Mesenchymal stem cell (in vitro differentiated cells and primary cell): ENCODE data around the gene FKRP.
A peak's percentile ranks its signal among the peaks of the same experiment; 100 is the strongest.
"Not testable (repeated sequence)": the region's sequence is repeated elsewhere in the genome, so short reads cannot be mapped to it uniquely, and the experiment has no call there.

Source experiments
- DNase-seq: peaks from one replicate; pipeline ENCODE4 v3.0.0-alpha.2; 2013
- H2AFZ ChIP-seq: one replicate; pipeline ENCODE4 v1.6.1; 2013; ENCODE audit warnings: low read depth, mild to moderate bottlenecking, control low read depth, inconsistent platforms, low read length, moderate library complexity
- H2AK5ac ChIP-seq: 2 replicates; pipeline ENCODE4 v1.6.1; 2013; ENCODE audit warnings: low read length, moderate library complexity, mild to moderate bottlenecking, inconsistent platforms; ENCODE audit not compliant: severe bottlenecking
- H2BK120ac ChIP-seq: one replicate; pipeline ENCODE4 v1.6.1; 2013; ENCODE audit warnings: low read depth, mild to moderate bottlenecking, inconsistent platforms, low read length, moderate library complexity
- H2BK12ac ChIP-seq, 2 experiments: one replicate each; pipeline ENCODE4 v1.6.1; 2013; ENCODE audit warnings: inconsistent platforms in 2 of 2, low read length in 2 of 2, mild to moderate bottlenecking in 2 of 2, moderate library complexity in 2 of 2, control low read depth in 1 of 2
- H2BK15ac ChIP-seq: one replicate; pipeline ENCODE4 v1.6.1; 2013; ENCODE audit warnings: mild to moderate bottlenecking, low read depth, inconsistent platforms; ENCODE audit not compliant: poor library complexity, severe bottlenecking
- H2BK5ac ChIP-seq: 2 replicates; pipeline ENCODE4 v1.6.1; 2013; ENCODE audit warnings: low read depth, mild to moderate bottlenecking, low read length, control low read depth, inconsistent platforms; ENCODE audit not compliant: poor library complexity, severe bottlenecking
- H3K14ac ChIP-seq, 2 experiments: one replicate each; pipeline ENCODE4 v1.6.1; 2013; ENCODE audit warnings: inconsistent platforms in 2 of 2, low read length in 2 of 2, control low read depth in 1 of 2, mild to moderate bottlenecking in 1 of 2, moderate library complexity in 1 of 2
- H3K18ac ChIP-seq, 2 experiments: one replicate each; pipeline ENCODE4 v1.6.1; 2013; ENCODE audit warnings: inconsistent platforms in 2 of 2, low read length in 2 of 2, control low read depth in 1 of 2, low read depth in 1 of 2, mild to moderate bottlenecking in 1 of 2
- H3K23ac ChIP-seq, 2 experiments: one replicate each; pipeline ENCODE4 v1.6.1; 2013; ENCODE audit warnings: inconsistent platforms in 2 of 2, low read length in 2 of 2, mild to moderate bottlenecking in 2 of 2, moderate library complexity in 2 of 2, control low read depth in 1 of 2
- H3K27ac ChIP-seq: 2 replicates; pipeline ENCODE4 v1.5.1; 2013; ENCODE audit warnings: mild to moderate bottlenecking, moderate library complexity, low read length, control low read depth, inconsistent platforms; ENCODE audit not compliant: poor library complexity, severe bottlenecking
- H3K27me3 ChIP-seq, 2 experiments: 2 replicates each; pipeline versions ENCODE4 v1.6.1 to v1.7.0; 2013; ENCODE audit warnings: low read length in 2 of 2, mild to moderate bottlenecking in 2 of 2, moderate library complexity in 2 of 2, control low read depth in 1 of 2, inconsistent platforms in 1 of 2; ENCODE audit not compliant: control insufficient read depth in 1 of 2, insufficient read depth in 1 of 2
- H3K36me3 ChIP-seq, 2 experiments: 2 replicates each; pipeline versions ENCODE4 v1.6.1 to v1.7.0; 2013; ENCODE audit warnings: low read length in 2 of 2, control low read depth in 1 of 2, inconsistent platforms in 1 of 2, low read depth in 1 of 2, mild to moderate bottlenecking in 1 of 2; ENCODE audit not compliant: insufficient read depth in 2 of 2, control insufficient read depth in 1 of 2
- H3K4ac ChIP-seq, 2 experiments: one replicate each; pipeline ENCODE4 v1.6.1; 2013; ENCODE audit warnings: inconsistent platforms in 2 of 2, low read length in 2 of 2, mild to moderate bottlenecking in 2 of 2, moderate library complexity in 2 of 2, control low read depth in 1 of 2, low read depth in 1 of 2
- H3K4me1 ChIP-seq: 2 replicates; pipeline ENCODE4 v1.6.1; 2013; ENCODE audit warnings: low read depth, low read length, control low read depth; ENCODE audit not compliant: control insufficient read depth, insufficient read depth
- H3K4me2 ChIP-seq: 2 replicates; pipeline ENCODE4 v1.6.1; 2013; ENCODE audit warnings: low read length, mild to moderate bottlenecking, inconsistent platforms; ENCODE audit not compliant: poor library complexity, severe bottlenecking
- H3K4me3 ChIP-seq, 2 experiments: 2 replicates each; pipeline versions ENCODE4 v1.5.1 to v1.7.0; 2013; ENCODE audit warnings: low read length in 2 of 2, mild to moderate bottlenecking in 2 of 2, control low read depth in 1 of 2, low read depth in 1 of 2; ENCODE audit not compliant: insufficient read depth in 1 of 2
- H3K79me1 ChIP-seq: replicated peaks from 2 replicates; pipeline ENCODE4 v1.6.1; 2013; ENCODE audit warnings: mild to moderate bottlenecking, control low read depth, low read length, inconsistent platforms; ENCODE audit not compliant: poor library complexity, severe bottlenecking
- H3K9ac ChIP-seq: 2 replicates; pipeline ENCODE4 v1.7.0; 2013; ENCODE audit warnings: mild to moderate bottlenecking, low read length, moderate library complexity
- H3K9me3 ChIP-seq: 2 replicates; pipeline ENCODE4 v1.7.0; 2013; ENCODE audit warnings: mild to moderate bottlenecking, low read length; ENCODE audit not compliant: control insufficient read depth
- H4K8ac ChIP-seq: one replicate; pipeline ENCODE4 v1.6.1; 2013; ENCODE audit warnings: inconsistent platforms, mild to moderate bottlenecking, low read length, moderate library complexity
- H4K91ac ChIP-seq: one replicate; pipeline ENCODE4 v1.6.1; 2013; ENCODE audit warnings: mild to moderate bottlenecking, low read length, inconsistent platforms
- WGBS: methylation state at CpG from one replicate; pipeline ENCODE4 v1.1.7; 2013; ENCODE audit warnings: mixed read lengths; 5-methylcytosine and 5-hydroxymethylcytosine counted together

Gene FKRP

DNA sequence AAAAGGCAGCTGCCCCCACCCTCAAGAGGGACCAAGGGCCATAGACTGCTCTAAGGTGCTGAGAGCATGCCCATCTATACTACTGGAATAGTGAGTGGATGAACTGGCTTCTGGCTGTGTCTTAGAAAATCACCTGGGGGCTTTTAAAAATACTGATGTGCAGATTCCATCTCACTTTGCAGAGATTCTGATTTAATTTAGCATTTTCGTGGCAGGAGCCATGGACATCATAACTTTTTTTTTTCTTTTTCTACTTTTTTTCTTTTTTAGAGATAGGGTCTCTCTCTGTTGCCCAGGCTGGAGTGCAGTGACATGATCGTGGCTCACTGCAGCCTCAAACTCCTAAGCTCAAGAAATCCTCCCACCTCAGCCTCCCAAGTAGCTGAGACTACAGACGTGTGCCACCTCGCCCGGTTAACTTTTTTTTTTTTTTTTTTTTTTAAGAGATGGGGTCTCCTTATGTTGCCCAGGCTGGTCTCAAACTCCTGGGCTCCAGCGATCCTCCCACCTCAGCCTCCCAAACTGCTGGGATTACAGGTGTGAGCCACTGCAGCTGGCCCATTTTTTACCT, 33.0 kb upstream of the FKRP start:
- H3K14ac ChIP-seq, H3K4me3 ChIP-seq, H2BK5ac ChIP-seq, H2BK15ac ChIP-seq, H3K4ac ChIP-seq, H2AFZ ChIP-seq, H3K27ac ChIP-seq, H3K4me2 ChIP-seq, H3K18ac ChIP-seq, H3K27me3 ChIP-seq, H3K23ac ChIP-seq, H4K91ac ChIP-seq, DNase-seq, H4K8ac ChIP-seq, H3K9me3 ChIP-seq, H2BK120ac ChIP-seq, H2BK12ac ChIP-seq, H2AK5ac ChIP-seq: not testable (repeated sequence)
- 85% methylated on average over 3 of the region's 6 CpGs for WGBS
- Histone ChIP-seq H3K4me1 (peaks cover 20% of the 10 kb centered on the region), H3K9ac (peak overlapping the region; percentile 36), H3K36me3 (peaks cover 27 to 33% of the 10 kb centered on the region in 2 experiments), H3K79me1 (peaks cover 18% of the 10 kb centered on the region)

GRCh38 chr19:46713781-46714443, 31.9 kb upstream of the FKRP start:
- Histone ChIP-seq H3K4me2 (peak overlapping the region; percentile 72), H2BK15ac (peak overlapping the region; percentile 56), H3K79me1 (peaks cover 18% of the 10 kb centered on the region), H2BK12ac (peak overlapping the region in 1 of 2 experiments; percentile 71), H3K14ac (no peak overlapping the region), H2AK5ac (no peak overlapping the region), H3K9ac (peak overlapping the region; percentile 95), H2AFZ (no peak overlapping the region), H2BK120ac (peak overlapping the region; percentile 91), H3K27ac (peak overlapping the region; percentile 18), H3K18ac (peak overlapping the region; percentile 84 to 95), H3K4me3 (peak overlapping the region; percentile 70 to 93), H3K27me3 (no peaks in the 10 kb centered on the region), H4K8ac (peak overlapping the region; percentile 66), H3K23ac (peak overlapping the region in 1 of 2 experiments; percentile 92), H3K9me3 (no peaks in the 10 kb centered on the region), H2BK5ac (peak overlapping the region; percentile 46), H3K4ac (peak overlapping the region; percentile 19 to 69), H4K91ac (peak overlapping the region; percentile 94), H3K36me3 (peaks cover 17 to 38% of the 10 kb centered on the region in 2 experiments), H3K4me1 (peaks cover 21% of the 10 kb centered on the region)
- 1% methylated on average over 10 of the region's 39 CpGs for WGBS
- peak; percentile 60 for DNase-seq

DNA sequence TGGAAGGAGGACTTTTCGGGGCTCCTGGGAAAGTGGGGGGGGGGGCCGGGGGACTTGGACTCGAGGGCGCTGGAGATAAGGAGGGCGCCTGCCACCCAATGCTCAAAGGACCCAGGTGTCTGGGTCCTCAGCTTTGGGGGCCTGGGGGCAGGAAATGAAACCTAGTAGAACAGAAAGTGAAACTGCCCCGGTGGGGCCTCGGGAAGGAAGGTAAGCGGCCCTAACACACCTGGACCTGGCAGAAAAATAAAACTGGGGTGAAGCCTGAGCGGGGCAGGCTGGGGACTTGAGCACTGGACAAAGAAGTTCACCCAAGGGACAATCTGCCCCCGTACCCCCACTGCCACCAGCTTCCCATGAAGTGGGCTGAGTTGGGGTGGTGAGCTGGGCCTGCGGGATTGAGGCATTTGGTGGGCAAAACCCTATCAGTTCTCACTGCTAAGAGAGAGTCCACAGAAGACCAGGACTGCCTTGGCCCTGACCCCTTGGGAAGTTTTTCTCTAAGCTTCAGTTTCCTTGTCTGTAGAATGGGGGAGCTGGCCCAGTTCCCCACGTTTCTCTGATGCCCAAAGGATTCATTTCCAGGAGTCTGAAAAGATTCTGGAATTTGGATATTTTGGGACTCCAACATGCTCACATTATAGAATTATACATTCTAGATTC, 31.3 kb upstream of the FKRP start:
- H2AFZ ChIP-seq, result no peak overlapping the region
- H3K4me2 ChIP-seq, result peak overlapping the region; percentile 72
- H3K9ac ChIP-seq, result peak overlapping the region; percentile 95
- H3K18ac ChIP-seq, result peak overlapping the region; percentile 2 to 69
- peak overlapping the region; percentile 70 to 93 for H3K4me3 ChIP-seq
- peak overlapping the region; percentile 2 to 84 for H3K4ac ChIP-seq
- peaks cover 21% of the 10 kb centered on the region for H3K4me1 ChIP-seq
- H3K36me3 ChIP-seq, result peaks cover 11 to 37% of the 10 kb centered on the region in 2 experiments
- H4K91ac ChIP-seq, result peak overlapping the region; percentile 80
- H3K27me3 ChIP-seq, result no peaks in the 10 kb centered on the region
- peaks cover 18% of the 10 kb centered on the region for H3K79me1 ChIP-seq
- peak overlapping the region; percentile 25 for H2AK5ac ChIP-seq
- H2BK5ac ChIP-seq, result no peak overlapping the region
- H3K23ac ChIP-seq, result peak overlapping the region in 1 of 2 experiments; percentile 2
- peak overlapping the region; percentile 91 for H2BK120ac ChIP-seq
- peak overlapping the region; percentile 88 for H4K8ac ChIP-seq
- peak overlapping the region; percentile 100 for H2BK15ac ChIP-seq
- no peak overlapping the region for H3K14ac ChIP-seq
- 15% methylated on average over 9 of the region's 12 CpGs for WGBS
- peak; percentile 48 for DNase-seq
- H2BK12ac ChIP-seq, result peak overlapping the region in 1 of 2 experiments; percentile 12
- no peaks in the 10 kb centered on the region for H3K9me3 ChIP-seq
- H3K27ac ChIP-seq, result peak overlapping the region; percentile 0

DNA sequence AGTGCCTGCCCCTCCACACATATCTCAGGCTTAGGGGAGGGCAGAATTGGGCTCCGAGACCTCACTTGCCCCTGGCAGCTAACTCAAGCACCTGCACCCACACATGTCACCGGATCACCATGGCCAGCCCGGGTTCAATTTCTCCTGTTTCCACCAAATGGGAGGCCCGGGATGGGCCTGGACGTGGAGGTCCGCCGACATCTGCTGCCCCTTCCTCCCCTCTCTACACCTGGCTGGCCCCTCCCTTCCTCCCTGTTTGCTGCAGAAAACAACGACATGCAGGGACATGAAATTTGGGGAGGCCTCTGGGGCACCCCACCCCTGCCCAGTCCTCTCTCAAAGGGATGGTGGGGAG, 30.3 kb upstream of the FKRP start:
- Histone ChIP-seq H3K18ac (peak overlapping the region in 1 of 2 experiments; percentile 79), H3K23ac (peak overlapping the region in 1 of 2 experiments; percentile 81), H3K27me3 (no peaks in the 10 kb centered on the region), H3K79me1 (peaks cover 21% of the 10 kb centered on the region), H2BK12ac (peak overlapping the region in 1 of 2 experiments; percentile 48), H3K14ac (peak overlapping the region in 1 of 2 experiments; percentile 87), H3K4me3 (peak overlapping the region; percentile 70 to 93), H2AK5ac (no peak overlapping the region), H4K91ac (no peak overlapping the region), H3K4me1 (peaks cover 21% of the 10 kb centered on the region), H3K9ac (peak overlapping the region; percentile 95), H2AFZ (no peak overlapping the region), H4K8ac (no peak overlapping the region), H2BK15ac (peak overlapping the region; percentile 82), H3K27ac (no peak overlapping the region), H2BK5ac (no peak overlapping the region), H3K36me3 (peaks cover 11 to 39% of the 10 kb centered on the region in 2 experiments), H3K4me2 (peak overlapping the region; percentile 87), H3K9me3 (no peaks in the 10 kb centered on the region), H3K4ac (peak overlapping the region in 1 of 2 experiments; percentile 18), H2BK120ac (no peak overlapping the region)
- DNase-seq, result no peak
- 29% methylated on average over 6 of the region's 8 CpGs for WGBS
